Adrenal gland (tissue), 12 donors: ENCODE results near the gene SSH2. TPM values are rescaled to one million over a fixed set of nuclear protein-coding genes. Genes with fewer than 3 reads are reported as not detected.

Experiments used
- DNase-seq, 7 donors: peaks; one replicate each; pipeline ENCODE4 v3.0.0-alpha.2; 2019 to 2020
- H3K27ac ChIP-seq, 5 donors: fragments of 200-600 bp; sonication (generic) in 4 of 5; 1 replicate in 3 of 5; 2 replicates in 2 of 5; pipeline versions ENCODE4 v1.5.1 to v1.8.0; 2016 to 2020; ENCODE audit warnings: mild to moderate bottlenecking in 1 of 5
- H3K27me3 ChIP-seq: fragments of 200-600 bp; 2 replicates; pipeline ENCODE4 v1.8.0; 2021
- H3K36me3 ChIP-seq, 2 donors: fragments of 200-600 bp; replicated peaks in 1 of 2; 1 replicate in 1 of 2; 2 replicates in 1 of 2; pipeline versions ENCODE4 v1.5.1 to v1.8.0; 2018 to 2022
- H3K4me1 ChIP-seq, 2 donors: fragments of 200-600 bp; replicated peaks in 1 of 2; 1 replicate in 1 of 2; 2 replicates in 1 of 2; pipeline versions ENCODE4 v1.5.1 to v1.8.0; 2018 to 2021
- H3K4me3 ChIP-seq, 4 donors: fragments of 200-600 bp; sonication (generic) in 3 of 4; one replicate each; pipeline ENCODE4 v1.5.1; 2016 to 2018
- H3K9me3 ChIP-seq, 3 donors: fragments of 200-600 bp; sonication (generic) in 1 of 3; replicated peaks in 1 of 3; 1 replicate in 2 of 3; 2 replicates in 1 of 3; pipeline versions ENCODE4 v1.5.1 to v1.8.0; 2016 to 2021
- POLR2A ChIP-seq, 2 donors: fragments of 450-650 bp; IDR thresholded peaks; one replicate each; pipeline ENCODE4 v1.6.1; 2017; ENCODE audit warnings: antibody characterized with exemption in 2 of 2, mild to moderate bottlenecking in 2 of 2, moderate library complexity in 1 of 2
- WGBS, 4 donors: extraction: QIAGEN DNeasy Blood & Tissue Kit in 2 of 4; methylation state at CpG; one replicate each; pipeline versions ENCODE4 v1.1.5 to v1.1.7; 2013 to 2017; 5-methylcytosine and 5-hydroxymethylcytosine counted together
- intact Hi-C, 2 donors: fragments of 100-400 bp; cut with DNase I; formaldehyde crosslinking; loops; one replicate each; pipeline versions ENCODE4 v1.14.1 to v1.15.0; 2022 to 2023
- polyA plus RNA-seq, 3 donors: library from polyadenylated mRNA; stranded (reverse); fragments of 200-250 nt in 2 of 3; fragments of 350-450 nt in 1 of 3; fragmentation: Illumina TruSeq in 1 of 3; extraction: RNeasy Lipid Tissue Mini Kit (QIAGEN cat#74804) in 1 of 3; gene quantifications; one replicate each; pipeline ENCODE4 v1.2.3, GENCODE V29; 2013 to 2014
- total RNA-seq, 9 donors: library from RNA; depleted of rRNA in 4 of 9; stranded (reverse); fragments of >200 nt in 4 of 9; fragments of 120-200 nt in 1 of 9; fragmentation: NEBNext Ultra II Directional in 1 of 9; extraction: Animal tissue kit (Norgen Biotek cat#: 25700) in 1 of 9; gene quantifications; one replicate each; pipeline versions ENCODE4 v1.1.0 to v1.2.4, GENCODE V29; 2013 to 2023
- TF ChIP-seq, protein P1 (sequence below), 6 experiments: fragments of 450-650 bp in 4 of 6; fragments of 200-600 bp in 2 of 6; sonication (generic) in 1 of 6; IDR thresholded peaks; 1 replicate in 5 of 6; 2 replicates in 1 of 6; pipeline versions ENCODE4 v1.5.1 to v1.8.0; 2016 to 2021; ENCODE audit warnings: antibody characterized with exemption in 6 of 6, mild to moderate bottlenecking in 2 of 6, moderate library complexity in 1 of 6
- donor health status: healthy with polysubstance abuse.
- donor health status: Bipolar disorder and iron deficiency.
- donor health status: DM: yes; HTN: yes; CAD: no.
- donor health status: DM: no; HTN: no; CAD: no.
- donor health status: DM: no; HTN: no; CAD: no.
- donor health status: DM: yes; HTN: yes; CAD: no.

SSH2 gene
- total and polyA plus RNA-seq, 12 donors = 7.6 to 35.8 (median 20.8) TPM

DNA sequence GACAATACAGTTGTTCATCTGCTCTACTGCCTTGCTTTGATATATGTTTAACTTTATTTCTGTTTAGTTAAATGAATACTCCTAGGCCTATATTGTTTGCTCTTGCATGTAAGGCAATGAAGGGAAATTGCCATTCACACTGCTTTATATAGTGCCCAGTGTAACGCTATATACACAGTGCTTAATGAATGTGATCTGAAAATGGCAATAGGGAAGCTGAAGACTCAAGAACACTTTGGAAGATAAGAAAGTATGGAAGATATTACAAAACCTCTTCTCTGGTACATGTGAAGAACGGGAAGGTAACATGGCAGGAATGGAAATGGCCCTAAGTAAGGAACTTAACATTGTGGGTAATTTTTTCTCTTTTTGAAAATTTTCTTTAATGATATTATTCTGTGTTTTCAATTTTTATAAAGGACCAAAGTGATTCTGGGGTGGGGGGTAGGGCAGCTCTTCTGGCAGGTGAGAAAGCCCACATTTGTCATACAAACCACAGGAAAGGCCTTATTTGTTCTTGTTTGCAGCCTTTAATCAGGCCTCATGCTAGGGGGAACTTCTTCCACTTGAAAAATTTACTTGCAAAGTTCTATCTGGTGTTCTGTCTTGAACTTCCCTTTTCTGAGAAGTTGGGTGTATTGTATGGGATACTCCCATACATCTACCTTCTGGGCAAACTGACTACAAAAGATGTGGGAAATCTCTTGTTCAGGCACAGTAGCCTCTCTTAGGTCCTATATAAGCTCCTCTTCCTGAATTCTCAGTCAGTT lies 206.6 kb downstream of the SSH2 start:
- Histone ChIP-seq H3K27me3 (no peaks in the 10 kb centered on the region), H3K27ac (peak overlapping the region in 4 of 5 donors; percentile 25 to 71 (median 52)), H3K4me3 (no peak overlapping the region), H3K36me3 (no peaks in the 10 kb centered on the region), H3K4me1 (peaks cover 14 to 39% of the 10 kb centered on the region in 2 donors), H3K9me3 (no peaks in the 10 kb centered on the region)
- intact Hi-C loops = no loop called here
- no peak for DNase-seq
- TF ChIP-seq POLR2A (IDR thresholded peaks at IDR 0.05) = no peak
- TF ChIP-seq, protein P1, sequence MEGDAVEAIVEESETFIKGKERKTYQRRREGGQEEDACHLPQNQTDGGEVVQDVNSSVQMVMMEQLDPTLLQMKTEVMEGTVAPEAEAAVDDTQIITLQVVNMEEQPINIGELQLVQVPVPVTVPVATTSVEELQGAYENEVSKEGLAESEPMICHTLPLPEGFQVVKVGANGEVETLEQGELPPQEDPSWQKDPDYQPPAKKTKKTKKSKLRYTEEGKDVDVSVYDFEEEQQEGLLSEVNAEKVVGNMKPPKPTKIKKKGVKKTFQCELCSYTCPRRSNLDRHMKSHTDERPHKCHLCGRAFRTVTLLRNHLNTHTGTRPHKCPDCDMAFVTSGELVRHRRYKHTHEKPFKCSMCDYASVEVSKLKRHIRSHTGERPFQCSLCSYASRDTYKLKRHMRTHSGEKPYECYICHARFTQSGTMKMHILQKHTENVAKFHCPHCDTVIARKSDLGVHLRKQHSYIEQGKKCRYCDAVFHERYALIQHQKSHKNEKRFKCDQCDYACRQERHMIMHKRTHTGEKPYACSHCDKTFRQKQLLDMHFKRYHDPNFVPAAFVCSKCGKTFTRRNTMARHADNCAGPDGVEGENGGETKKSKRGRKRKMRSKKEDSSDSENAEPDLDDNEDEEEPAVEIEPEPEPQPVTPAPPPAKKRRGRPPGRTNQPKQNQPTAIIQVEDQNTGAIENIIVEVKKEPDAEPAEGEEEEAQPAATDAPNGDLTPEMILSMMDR (IDR thresholded peaks at IDR 0.05) = no peak
- WGBS, 4 donors = 83 to 92% (median 89%) methylated on average over 2 of the region's 2 CpGs

DNA sequence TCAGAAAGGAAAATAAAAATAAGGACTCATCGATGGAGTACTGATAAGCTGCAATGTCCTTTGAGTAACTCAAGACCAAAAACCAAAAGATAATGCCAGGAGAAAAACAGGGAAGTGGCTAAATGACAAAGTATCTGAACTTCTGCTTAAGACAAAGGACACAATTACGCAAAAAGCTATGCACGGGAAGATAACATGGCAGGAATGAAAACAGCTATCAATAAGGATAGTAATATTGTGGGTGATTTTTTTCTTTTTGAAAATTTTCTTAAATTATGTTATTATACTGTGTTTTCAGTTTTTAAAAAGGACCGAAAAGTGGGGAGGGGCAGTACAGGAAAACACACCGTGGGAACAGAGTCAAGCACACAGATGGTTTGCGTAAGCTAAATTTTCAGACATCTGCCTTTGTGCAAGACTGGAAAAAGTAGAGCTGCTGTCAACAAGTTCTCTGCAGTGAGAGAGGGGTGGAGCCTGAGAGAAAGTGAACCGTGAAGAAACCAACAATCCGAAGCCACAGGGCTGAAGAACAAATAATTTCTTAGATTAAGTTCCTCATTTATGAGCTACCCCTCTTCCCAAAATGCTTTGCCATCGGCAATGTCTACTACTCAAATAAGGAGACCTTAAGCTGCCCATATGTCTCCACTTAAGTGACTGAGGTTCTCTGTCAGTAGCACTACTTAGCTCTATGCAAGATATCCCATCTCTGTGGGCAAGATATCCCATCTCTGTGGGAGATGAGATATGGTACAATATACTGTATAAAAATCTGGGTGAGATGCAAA lies 207.4 kb downstream of the SSH2 start:
- no peak for TF ChIP-seq POLR2A (IDR thresholded peaks at IDR 0.05)
- TF ChIP-seq, protein P1 (IDR thresholded peaks at IDR 0.05) = no peak
- Histone ChIP-seq H3K36me3 (no peaks in the 10 kb centered on the region), H3K27ac (peak overlapping the region; percentile 45 to 71 (median 52)), H3K9me3 (no peaks in the 10 kb centered on the region), H3K4me3 (peak overlapping the region in 1 of 4 donors; percentile 31), H3K27me3 (no peaks in the 10 kb centered on the region), H3K4me1 (peaks cover 14 to 39% of the 10 kb centered on the region in 2 donors)
- intact Hi-C loops = no loop called here
- WGBS, 4 donors = 18 to 24% (median 20%) methylated on average over 9 of the region's 9 CpGs
- DNase-seq = peak; percentile 35 to 69 (median 56)

DNA sequence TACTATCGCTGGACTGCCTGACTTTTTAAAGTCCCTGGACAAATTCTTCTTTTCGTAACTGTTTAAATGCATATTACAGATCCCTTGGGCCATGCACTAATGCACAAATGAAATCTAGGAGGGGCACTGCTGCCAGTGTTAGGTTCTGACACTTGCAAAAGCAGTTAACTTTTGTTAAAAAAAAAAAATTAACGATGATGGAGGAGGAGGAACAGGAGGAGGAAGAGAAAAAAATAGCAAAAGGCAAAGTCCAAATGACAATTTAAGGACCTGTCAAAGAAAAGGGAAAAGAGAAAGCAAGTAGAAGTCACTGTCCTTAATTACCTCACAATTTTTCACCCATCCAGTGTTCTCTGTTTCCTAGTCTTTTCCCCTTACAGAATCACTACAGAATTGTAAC lies 209.5 kb downstream of the SSH2 start:
- TF ChIP-seq, protein P1 (IDR thresholded peaks at IDR 0.05) = no peak
- no peak for TF ChIP-seq POLR2A (IDR thresholded peaks at IDR 0.05)
- Histone ChIP-seq H3K4me1 (peaks cover 0 to 20% of the 10 kb centered on the region in 2 donors), H3K9me3 (no peaks in the 10 kb centered on the region), H3K4me3 (no peak overlapping the region), H3K27me3 (no peaks in the 10 kb centered on the region), H3K36me3 (no peaks in the 10 kb centered on the region), H3K27ac (no peak overlapping the region)
- intact Hi-C loops = no loop called here
- no peak for DNase-seq
- WGBS, 4 donors = 65 to 87% (median 79%) methylated on average over 3 of the region's 3 CpGs

GRCh38 chr17:29719469-29719868 lies 210.6 kb downstream of the SSH2 start:
- Histone ChIP-seq H3K4me3 (no peak overlapping the region), H3K27me3 (no peaks in the 10 kb centered on the region), H3K36me3 (no peaks in the 10 kb centered on the region), H3K4me1 (peaks cover 0 to 20% of the 10 kb centered on the region in 2 donors), H3K27ac (no peak overlapping the region), H3K9me3 (no peaks in the 10 kb centered on the region)
- intact Hi-C loops = no loop called here
- TF ChIP-seq, protein P1 (IDR thresholded peaks at IDR 0.05) = no peak
- no peak for TF ChIP-seq POLR2A (IDR thresholded peaks at IDR 0.05)
- no peak for DNase-seq
- WGBS, 4 donors = 89 to 100% (median 97%) methylated on average over 2 of the region's 2 CpGs
